ENCODE data around the gene CDT1.

GRCh38 chr16:88784074-88784855 is 19.3 kb upstream of the CDT1 start:
- TF ChIP-seq CTCF (IDR thresholded peaks at IDR 0.05; ENCODE audit: poor library complexity) (peak; percentile 50), EZH2 (IDR thresholded peaks at IDR 0.05; ENCODE audit: borderline replicate concordance) (no peak), EZH2phosphoT487 (IDR thresholded peaks at IDR 0.05; ENCODE audit: low read depth, severe bottlenecking, unreplicated experiment) (no peak)
